NCI-H1694 treated with DMSO at 0.1 percent for 48 hours (cell line): ENCODE measurements around the gene GLB1L3.
A peak's percentile ranks its signal among the peaks of the same experiment; 100 is the strongest.
"Not testable (repeated sequence)": the region's sequence is repeated elsewhere in the genome, so short reads cannot be mapped to it uniquely, and the experiment has no call there.

Source experiments
- DNase-seq: peaks from one replicate; lab custom pipeline; 2025; lab: John Stamatoyannopoulos, UW

GLB1L3 gene

DNA sequence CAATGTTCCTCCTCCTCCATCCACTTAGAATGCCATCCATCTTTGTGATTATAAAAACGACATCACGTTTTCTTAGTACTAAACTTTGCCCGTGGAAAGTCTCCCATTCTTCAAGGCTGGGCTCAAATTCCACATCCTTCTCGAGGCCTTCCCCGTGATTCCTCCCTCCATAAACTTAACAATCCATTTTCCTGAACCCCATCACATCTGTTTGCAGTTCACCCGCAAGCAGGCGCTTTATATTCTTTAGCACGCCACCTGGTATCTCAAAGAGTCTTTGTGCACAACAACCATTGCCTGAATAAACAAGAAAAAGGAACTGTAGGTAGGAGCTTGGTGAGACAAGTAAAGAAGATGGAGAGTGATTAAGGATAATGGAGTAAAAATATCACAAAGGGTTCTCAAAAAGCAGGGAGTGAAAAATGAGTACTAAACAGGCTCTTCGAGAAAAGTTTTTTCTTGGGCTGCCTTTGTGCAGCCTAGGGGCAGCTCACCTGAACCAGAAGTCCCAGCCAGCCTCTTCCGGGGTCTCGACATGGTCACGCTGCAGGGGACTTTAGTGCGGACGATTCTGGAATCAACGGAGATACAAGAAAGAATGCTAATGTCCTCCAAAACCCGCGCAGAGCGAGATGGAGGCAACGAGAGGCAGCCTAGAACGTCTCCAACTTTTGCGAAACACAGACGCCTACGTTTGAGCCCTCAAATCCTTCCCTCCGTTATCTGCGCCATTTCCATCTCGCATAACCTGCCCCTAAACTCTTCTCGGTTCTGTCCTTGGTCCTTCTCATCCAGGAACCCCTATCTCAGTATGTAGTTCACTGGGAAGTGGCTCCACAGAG lies 23.6 kb upstream of the GLB1L3 start:
- no peak for DNase-seq

DNA sequence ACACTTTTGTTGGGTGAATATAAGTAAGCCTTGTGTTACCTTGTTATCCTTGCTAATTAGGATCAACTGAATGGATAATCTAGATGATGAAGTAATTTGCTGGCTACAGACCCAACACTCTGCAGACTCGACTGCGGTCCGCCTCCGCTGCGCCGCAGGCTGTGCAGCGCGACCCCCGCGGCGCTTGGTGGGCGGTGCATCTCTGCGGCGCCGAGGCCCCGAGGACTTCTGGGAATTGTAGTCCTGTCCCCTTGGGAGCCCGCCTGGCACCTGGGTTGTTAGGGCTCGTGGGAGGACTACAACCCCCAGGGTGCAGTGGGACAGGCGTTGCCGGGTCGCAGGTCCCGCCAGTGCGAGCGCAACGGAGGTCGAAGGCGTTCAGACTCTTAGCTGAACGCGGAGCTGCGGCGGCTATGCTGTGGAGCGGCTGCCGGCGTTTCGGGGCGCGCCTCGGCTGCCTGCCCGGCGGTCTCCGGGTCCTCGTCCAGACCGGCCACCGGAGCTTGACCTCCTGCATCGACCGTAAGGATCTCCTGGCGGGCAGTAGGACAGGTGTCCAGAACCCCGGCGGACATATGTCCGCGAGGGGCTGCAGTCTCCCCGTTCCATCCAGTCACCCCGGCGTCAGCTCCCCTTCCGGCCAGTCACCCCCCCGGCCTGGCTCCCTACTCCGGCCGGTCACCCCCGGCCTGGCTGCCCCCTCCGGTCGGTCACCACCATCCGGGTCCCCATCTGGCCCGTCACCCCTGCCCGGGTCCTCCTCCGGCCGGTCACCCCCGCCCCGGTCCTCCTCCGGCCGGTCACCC lies 22.8 kb upstream of the GLB1L3 start, which contains the start of the genes ACAD8 and THYN1:
Gene ACAD8, plus strand, starts transcription at position 381 of the 806 bp plus-strand sequence. Its CDS starts 33 bp downstream, at position 414.
Gene THYN1, minus strand, starts transcription at position 165 of the 806 bp plus-strand sequence. CDS start 470 bp downstream, outside the sequence.
- peak; percentile 80 for DNase-seq

DNA sequence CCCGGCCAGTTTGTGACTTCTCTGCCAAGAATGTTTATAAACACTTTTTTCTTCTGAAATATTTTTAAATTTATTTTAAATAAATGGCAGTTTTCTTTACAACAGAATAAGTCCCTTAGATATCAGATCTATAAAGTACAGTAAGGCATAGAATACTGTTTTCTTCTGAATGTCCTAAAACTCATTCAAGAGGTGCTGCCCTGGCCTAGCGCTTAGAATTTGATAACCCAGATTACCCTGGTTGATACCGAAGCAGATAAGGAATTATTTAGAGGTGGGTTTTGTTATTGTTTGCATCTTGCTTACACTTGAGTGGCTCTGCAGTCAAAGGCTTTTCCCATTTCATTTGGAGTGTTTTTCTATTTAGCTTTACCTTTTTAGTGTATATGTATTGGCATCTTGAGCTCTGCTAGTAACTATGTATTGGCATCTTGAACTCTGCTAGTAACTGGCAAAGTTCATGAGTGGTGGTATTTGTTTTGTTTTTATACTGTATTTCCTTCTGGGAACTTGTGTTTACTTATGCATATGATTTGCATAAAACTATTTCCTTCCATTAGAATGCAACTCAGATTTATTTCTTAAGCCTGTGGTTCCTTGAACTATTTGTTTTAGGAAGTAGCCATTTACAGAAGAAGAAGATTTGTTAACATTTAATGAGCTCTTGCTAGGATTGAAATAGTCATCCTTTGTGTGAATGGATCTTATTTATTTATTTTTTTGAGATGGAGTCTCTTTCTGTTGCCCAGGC lies 21.6 kb upstream of the GLB1L3 start:
- no peak for DNase-seq

DNA sequence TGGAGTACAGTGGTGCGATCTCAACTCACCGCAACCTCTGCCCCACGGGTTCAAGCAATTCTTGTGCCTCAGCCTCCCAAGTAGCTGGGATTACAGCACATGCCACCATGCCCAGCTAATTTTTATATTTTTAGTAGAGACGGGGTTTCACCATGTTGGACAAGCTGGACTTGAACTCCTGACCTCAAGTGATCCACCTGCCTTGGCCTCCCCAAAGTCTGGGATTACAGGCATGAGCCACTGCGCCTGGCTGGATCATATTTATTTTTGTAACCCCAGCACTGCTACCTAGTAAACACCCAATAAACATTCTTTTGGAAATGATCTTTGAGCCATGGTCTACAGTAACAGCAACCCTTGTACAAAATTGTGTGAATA lies 21.0 kb upstream of the GLB1L3 start:
- not testable (repeated sequence) for DNase-seq

- DNase-seq, result no peak
These were observed 19.1 kb upstream of the GLB1L3 start for GRCh38 chr11:134257101-134257500.

- DNase-seq, result no peak
These were observed 17.6 kb upstream of the GLB1L3 start for GRCh38 chr11:134258577-134258976.

GRCh38 chr11:134260503-134260902 lies 15.7 kb upstream of the GLB1L3 start:
- DNase-seq, result no peak

DNA sequence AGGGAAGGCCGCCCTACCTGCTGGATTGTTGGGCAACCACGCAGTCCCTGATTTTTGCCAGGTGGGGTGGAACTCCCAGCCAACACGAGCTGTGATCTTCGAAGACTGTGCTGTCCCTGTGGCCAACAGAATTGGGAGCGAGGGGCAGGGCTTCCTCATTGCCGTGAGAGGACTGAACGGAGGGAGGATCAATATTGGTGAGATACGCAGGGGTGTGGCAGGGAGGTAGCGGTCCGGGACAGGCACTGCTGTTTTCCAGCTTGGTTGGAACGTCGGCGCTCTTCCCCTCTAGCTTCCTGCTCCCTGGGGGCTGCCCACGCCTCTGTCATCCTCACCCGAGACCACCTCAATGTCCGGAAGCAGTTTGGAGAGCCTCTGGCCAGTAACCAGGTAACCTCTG lies 15.2 kb upstream of the GLB1L3 start:
- DNase-seq, result no peak

DNA sequence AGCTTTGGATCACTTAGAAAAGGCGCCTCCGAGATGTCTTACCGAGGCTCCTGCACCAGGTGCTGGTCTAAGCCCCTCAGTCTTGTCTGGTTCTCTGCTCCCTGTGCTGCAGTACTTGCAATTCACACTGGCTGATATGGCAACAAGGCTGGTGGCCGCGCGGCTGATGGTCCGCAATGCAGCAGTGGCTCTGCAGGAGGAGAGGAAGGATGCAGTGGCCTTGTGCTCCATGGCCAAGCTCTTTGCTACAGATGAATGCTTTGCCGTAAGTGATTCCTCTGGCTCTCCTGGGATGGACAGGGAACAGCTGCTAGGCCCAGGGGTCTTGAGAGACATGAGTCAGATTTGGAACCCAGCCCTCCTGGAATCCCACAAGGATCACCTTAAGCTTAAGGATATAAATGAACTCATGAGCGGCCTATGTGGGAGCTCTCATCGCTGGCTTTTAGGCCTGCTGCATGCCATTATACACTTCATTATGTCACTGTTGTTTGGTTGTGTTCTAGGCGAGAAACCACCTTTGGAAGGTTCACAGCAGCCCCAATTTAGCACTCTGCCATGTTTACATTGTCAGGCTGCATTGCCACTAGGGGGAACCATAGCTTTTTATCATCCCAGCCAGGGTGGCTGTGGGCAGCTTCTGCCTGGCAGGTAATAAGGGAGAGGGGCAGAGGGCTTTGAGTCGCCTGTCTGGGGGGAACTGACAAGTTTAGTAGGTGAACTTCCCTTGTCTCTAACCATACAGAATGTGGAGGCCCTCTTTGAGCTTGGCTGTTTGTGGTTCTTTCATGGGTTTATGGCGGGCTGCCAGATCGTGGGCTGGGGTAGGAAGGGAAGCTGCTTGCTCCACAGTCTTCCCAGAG lies 14.3 kb upstream of the GLB1L3 start:
- DNase-seq, result no peak

DNA sequence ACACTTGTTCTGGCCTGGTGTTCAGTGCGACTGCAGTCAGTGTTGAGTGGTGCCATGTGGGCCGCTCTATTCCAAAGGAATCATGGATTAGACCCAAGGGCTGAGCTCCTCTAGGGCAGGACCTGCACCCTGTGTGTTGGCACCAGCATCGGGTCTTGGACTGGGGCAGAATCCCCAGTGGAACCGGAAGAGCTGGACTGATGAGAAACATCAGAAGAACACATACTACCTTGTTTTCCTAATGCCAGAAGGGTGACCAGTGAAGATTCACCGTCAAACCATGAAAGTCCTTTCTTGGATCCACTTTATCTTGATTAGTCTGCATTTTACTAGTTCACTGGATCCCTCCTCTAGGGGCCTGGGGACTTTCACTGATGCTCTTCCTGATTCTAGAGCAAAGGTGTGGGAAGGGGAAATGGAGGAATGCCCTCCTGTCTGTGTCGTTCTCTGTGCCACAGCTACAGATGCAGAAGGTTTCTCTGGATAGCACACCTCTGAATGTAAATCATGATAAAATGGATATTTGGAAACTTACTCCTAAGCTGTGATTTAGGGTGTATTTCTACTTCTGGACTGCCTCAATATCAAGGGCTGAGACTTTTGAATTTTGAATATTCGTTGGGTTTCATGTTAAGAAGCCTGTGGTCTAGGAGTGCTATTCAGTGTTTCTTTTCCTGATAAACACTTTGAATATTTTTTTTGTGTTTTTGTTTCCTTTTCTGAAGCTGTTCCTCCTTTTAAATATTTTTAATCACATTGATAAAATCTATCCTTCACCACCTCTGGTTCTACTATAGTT lies 11.0 kb upstream of the GLB1L3 start:
- no peak for DNase-seq

DNA sequence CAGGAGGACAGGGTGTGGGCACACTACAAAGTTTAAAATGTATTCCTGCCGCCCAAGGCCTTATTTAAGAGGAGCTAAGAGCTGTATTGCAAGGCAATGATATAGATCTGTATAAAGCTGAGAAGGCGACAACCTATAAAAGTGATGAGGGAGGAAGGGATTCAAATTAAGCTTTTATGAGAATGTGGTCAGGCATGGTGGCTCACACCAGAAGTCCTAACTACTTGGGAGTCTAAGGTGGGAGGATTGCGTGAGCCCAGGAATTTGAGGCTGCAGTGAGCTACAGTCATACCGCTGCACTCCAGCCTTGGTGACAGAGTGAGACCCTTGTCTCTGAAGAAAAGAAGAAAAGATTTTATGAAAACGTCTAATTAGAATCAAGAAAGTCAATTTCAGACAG lies 9.7 kb upstream of the GLB1L3 start:
- DNase-seq, result no peak

- DNase-seq, result no peak
These were observed 9.3 kb upstream of the GLB1L3 start for GRCh38 chr11:134266841-134267251.

GRCh38 chr11:134267461-134267860 lies 8.7 kb upstream of the GLB1L3 start:
- no peak for DNase-seq

DNA sequence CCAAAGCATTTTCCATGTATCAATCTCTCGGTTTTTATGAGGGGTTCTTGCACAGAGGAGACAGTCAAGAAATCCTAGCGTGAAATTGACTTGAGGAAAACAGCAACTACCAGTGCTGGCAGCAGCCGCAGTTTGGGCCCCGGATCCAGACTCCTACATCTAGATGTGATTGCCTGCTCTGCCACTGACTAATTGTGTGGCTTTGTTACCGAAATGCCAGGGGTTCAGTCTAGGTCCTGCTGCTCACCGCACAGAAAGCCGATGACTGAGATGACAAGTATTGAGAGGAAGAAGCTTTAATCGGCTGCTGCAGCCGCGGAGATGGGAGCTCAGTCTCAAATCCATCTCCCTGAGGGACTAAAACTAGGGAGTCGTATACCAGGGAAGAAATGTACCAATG lies 8.2 kb upstream of the GLB1L3 start:
- DNase-seq, result no peak

- DNase-seq, result no peak
These were observed 5.9 kb upstream of the GLB1L3 start for GRCh38 chr11:134270250-134270714.

- no peak for DNase-seq
These were observed 4.2 kb upstream of the GLB1L3 start for GRCh38 chr11:134271978-134272377.

DNA sequence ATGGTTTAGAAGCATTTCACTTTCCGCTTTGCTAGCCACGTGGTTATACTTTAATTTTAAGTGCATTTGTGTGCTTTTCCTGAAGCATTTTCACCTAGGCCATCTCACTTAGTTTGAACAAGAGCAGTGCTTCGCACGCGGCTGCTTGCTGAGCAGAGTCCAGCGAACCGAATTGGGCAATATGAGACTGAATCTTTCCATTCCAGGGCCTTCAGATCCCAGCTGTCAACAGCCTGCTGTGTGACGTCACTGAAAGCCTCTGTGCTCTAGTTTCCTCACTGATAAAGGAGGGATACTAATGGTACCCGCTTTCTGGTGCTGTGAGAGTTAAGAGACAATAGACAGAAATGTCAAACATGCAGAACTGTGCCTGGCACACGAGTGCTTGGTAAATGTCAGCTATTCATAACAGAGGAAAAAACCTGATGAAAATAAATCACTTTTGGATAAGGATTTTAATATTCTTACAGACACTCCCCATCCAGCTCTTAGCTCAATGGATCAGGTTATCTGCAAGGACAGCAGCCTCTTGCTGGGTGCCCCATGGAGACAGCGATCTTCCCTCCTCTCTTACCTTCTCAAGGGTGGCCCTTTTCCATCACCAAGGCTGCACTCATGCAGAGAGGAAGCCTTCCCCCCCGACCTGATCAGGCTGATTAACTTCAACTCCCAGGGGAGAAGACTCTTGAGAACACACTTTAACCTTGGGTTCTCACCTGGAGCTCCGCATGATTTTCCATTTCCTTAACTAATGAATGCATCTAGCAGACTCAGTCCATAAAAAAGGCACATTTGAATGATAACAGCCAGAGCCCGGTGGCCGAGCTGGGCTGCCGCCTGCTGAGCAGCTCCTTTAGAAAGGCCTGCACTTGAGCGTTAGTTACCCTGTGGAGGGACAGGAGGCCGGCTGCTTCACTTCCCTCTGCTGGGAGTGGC lies 3.5 kb upstream of the GLB1L3 start:
- DNase-seq, result no peak

GRCh38 chr11:134273317-134273712 lies 2.9 kb upstream of the GLB1L3 start:
- no peak for DNase-seq

GRCh38 chr11:134275188-134275533 lies 1.0 kb upstream of the GLB1L3 start:
- DNase-seq, result no peak
